GM13976 (cell line): Measurements from ENCODE around the gene ARHGEF2.

ENCODE experiments used
- DNase-seq: peaks from one replicate; pipeline ENCODE4 v3.0.0; 2012; ENCODE audit warnings: low spot score
- CTCF ChIP-seq: IDR thresholded peaks from 2 replicates; pipeline ENCODE4 v1.5.1; 2012; ENCODE audit warnings: borderline replicate concordance, mild to moderate bottlenecking; ENCODE audit not compliant: insufficient read depth; ENCODE audit errors: extremely low read depth, missing control alignments, control extremely low read depth
- in situ Hi-C: fragments of 300-500 bp; cut with MboI; formaldehyde crosslinking; loops from one replicate; pipeline ENCODE4 v1.12.0; 2022; ENCODE audit warnings: low sequenced_read_pairs, mixed read lengths, inconsistent platforms; ENCODE audit not compliant: unreplicated experiment

Gene ARHGEF2

GRCh38 chr1:155944444-155944799, 33.9 kb downstream of the ARHGEF2 start:
- no peak for TF ChIP-seq CTCF
- DNase-seq: no peak
- in situ Hi-C loops: no loop called here

- no peak for DNase-seq
- in situ Hi-C loops: no loop called here
- no peak for TF ChIP-seq CTCF
These were observed 35.7 kb downstream of the ARHGEF2 start for GRCh38 chr1:155942578-155943141.

- in situ Hi-C loops: no loop called here
- DNase-seq: no peak
- no peak for TF ChIP-seq CTCF
These were observed 36.4 kb downstream of the ARHGEF2 start for GRCh38 chr1:155941845-155942531.

GRCh38 chr1:155940993-155941844, 37.1 kb downstream of the ARHGEF2 start, which contains the start of gene RXFP4:
Gene RXFP4 (plus strand): TSS chr1:155941638. CDS start chr1:155941710, 72 bp downstream.
- TF ChIP-seq CTCF: no peak
- in situ Hi-C loops: no loop called here
- no peak for DNase-seq

- no peak for TF ChIP-seq CTCF
- no peak for DNase-seq
- in situ Hi-C loops: no loop called here
These were observed 37.8 kb downstream of the ARHGEF2 start for GRCh38 chr1:155940482-155940992.

GRCh38 chr1:155938220-155938627, 40.1 kb downstream of the ARHGEF2 start:
- in situ Hi-C loops: no loop called here
- TF ChIP-seq CTCF: peak; percentile 61
- peak; percentile 74 for DNase-seq
